ENCODE results near the gene PARL.
"Not testable (repeated sequence)": the region's sequence is repeated elsewhere in the genome, so short reads cannot be mapped to it uniquely, and the experiment has no call there.

PARL gene

DNA sequence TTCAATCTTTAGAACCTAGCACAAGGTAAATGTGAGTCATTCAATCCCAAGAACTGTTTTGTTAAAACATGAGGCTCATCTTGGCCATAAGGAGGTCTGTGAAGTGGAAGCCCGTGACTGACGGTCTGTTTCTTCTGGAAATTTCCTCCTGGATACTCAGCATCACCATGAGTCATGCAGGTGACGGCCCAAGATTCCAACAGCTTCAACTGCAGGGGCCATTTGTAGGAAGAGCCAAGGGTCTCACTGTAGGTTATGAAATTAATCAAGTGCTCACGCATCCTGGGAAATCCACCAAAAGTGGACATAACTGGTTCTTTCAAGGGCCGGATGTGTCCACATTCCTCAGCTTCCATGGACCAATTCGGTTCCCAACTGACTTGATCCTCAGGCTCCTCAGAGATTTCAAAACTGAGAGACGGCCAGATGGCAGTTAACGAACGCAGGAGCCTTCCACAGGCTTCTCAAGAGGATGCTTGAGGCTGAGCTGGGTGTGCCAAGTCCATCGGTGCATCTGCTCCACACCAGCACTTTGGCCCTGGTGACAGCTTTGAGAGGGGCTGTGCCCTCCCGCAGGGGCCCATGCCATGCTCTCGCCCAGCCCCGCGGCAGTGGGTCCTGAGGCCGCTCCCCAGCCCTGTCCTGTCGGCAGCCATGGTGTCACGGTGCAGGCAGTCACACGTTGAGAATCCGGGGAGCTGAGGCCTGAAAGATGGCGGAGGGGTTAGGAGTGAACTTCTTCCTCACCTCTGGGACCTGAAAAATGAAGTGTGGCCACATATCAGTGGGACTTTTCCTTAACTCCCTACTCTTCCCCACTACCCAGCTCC is 67.8 kb downstream of the PARL start:
- DNase-seq = no peak

GRCh38 chr3:183815951-183816475 is 68.7 kb downstream of the PARL start:
- DNase-seq = no peak

DNA sequence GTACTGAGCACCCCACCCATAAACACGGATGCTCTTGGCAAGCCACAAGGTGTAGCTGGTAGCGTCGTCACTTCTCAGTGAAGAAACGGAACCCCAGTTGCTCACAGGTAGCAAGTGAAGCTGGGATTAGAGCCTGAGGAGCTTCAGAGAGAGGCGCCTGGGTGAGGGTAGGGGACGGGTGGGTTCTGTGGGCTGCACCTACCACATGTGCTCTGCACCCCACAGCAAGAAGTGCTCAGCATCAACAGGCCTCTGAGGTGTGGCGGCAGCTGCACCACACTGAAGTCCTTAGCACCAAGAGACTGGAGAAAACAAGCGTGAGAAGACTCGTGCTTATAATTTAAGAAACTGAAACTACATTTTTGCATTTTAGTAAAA is 69.1 kb downstream of the PARL start:
- no peak for DNase-seq

- DNase-seq = no peak
Observed at GRCh38 chr3:183814240-183814639, 70.4 kb downstream of the PARL start.

DNA sequence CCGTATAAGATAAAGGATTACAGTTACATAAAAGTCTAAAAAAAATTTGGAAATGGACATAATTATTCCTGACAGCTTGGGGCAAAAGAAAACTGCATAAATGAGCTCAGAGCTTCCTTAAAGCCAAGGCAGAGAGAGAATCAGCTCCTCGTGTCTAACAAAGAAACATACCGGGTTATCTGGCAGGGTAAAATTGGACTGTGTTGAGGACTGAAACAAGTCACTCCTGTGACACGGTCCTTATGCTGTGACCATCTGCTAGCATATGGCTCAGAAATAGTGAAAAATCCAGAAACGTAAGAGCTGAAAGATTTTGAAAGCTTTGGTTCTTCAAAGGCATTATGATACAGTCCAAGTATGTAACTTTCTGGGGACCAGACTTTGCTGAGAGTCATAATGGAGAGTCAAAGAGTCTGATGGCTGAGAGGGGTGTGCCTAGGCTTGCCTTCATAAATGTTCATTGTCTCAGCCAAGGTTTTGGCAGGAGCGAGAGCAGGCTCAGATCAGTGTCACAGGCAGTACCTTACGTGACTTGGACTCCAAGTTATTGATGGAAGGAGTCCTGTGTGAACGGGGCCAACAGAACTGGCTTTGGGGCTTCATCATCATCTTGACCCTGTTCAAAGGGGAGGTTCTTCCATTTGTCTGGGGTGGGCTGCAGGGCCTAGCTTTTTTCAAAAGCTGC is 71.8 kb downstream of the PARL start:
- DNase-seq = no peak

- DNase-seq = no peak
Observed at GRCh38 chr3:183811638-183812037, 73.0 kb downstream of the PARL start.

GRCh38 chr3:183810643-183811594 is 73.8 kb downstream of the PARL start:
- DNase-seq = no peak

DNA sequence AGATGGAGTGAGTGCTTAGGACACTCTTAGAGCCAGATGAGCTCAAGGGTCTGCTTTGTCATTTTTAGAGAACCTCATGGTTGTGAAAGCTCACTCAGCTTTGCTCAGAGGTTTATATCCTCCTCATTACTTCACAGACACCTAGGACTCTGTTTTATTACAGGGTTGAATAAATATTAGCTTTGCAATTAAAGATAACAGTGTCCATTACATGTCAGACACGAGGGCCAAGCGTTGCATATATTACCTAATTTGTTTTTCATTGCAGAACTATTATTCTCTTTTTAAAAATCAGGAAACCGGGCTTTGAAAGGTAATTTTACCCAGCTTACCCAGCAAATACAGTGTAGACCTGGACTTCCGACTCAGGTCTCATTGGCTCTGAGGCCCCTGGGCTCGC is 75.4 kb downstream of the PARL start:
- no peak for DNase-seq

GRCh38 chr3:183808355-183808754 is 76.3 kb downstream of the PARL start:
- no peak for DNase-seq

DNA sequence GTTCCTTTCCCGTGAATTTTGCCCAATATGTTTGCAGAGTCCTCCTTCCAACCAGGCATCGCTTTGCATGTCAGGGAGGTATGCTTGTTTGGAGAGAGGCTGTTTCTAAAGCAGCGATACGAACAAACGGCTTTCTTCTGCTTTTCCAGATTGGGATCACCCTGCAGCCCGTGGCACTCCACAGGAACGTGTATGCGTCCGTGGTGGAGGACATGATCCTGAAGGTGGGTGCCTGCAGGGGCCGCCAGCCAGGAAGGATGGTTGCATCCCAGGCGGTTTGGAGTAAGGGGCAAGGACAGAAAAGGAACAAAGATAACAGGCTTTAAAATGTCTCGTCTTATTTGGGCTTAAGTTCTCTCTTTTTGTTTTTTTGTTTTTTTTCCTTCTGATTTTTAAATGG is 76.8 kb downstream of the PARL start:
- no peak for DNase-seq

DNA sequence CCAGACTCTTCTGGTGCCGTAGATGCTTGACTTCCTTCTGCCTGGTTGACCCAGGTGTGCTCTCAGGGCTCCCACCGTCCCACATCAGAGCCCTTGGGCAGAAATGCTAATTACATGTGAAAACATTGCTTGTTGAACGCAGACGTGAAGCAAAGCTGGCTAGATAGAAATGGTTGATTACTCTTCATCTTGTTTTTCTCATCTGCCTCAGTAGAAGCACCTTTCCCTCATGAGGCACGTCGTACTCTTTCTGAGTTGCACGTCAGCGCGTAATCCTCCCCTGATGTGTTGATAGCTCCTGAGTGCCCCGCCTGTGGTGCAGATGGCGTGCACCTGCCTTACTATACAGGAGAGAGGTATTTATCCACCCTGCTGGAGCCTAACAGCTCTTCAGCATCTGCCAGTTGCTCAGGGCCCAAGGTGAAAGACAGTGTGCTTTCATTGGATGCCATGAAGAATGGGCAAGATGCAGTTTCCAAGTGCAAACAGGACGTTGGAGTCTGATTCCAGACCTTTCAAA is 77.4 kb downstream of the PARL start:
- no peak for DNase-seq

DNA sequence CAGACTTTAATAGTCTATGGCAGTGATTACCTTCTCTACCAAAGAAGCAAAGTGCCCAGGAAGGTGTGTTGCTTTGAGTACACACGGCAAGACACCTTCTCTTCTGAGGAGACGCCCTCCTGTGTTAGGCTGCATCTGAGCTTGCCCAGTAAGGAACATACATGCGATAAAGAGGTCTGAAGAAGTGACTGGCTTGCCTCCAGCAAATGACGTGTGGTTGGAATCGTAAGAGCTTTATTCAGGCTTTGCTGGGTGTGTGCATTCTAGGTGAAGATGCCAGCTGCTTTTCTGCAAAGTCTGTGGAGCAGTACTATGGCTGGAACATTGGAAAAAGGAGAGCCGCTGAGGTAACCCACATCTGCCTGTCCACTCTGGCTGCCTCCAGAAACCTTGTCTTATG is 81.7 kb downstream of the PARL start:
- no peak for DNase-seq

- no peak for DNase-seq
Observed at GRCh38 chr3:183801601-183802000, 83.1 kb downstream of the PARL start.

DNA sequence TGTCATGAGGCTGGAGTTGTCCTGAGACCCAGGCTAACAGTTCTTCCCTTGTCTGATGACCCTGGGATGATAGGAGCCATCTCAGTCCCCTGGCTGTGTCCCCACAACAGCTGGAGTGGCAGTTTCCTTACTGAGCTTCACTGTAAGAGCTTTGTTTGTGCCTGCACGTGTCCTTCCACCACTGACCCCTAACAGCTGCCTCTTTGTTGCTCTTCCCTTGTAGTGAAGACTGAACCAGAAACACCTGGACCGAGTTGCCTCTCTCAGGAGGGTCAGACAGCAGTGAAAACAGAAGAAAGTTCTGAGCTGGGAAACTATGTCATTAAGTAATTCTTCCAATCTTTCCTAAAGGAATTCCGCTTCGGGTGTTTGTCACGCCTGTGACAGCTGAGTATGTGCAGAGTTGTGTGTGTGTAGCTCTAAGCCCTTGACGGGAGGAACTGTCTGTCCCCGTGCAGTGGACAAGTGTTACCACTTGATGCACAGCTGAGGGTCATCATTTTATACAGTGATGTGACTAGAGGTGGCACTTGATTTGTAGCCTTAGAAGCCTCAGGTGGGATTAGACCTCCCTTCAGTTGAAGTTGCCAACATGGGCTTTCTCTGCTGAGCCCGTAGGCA is 84.3 kb downstream of the PARL start:
- DNase-seq = no peak

GRCh38 chr3:183799461-183799860 is 85.2 kb downstream of the PARL start:
- DNase-seq = no peak

DNA sequence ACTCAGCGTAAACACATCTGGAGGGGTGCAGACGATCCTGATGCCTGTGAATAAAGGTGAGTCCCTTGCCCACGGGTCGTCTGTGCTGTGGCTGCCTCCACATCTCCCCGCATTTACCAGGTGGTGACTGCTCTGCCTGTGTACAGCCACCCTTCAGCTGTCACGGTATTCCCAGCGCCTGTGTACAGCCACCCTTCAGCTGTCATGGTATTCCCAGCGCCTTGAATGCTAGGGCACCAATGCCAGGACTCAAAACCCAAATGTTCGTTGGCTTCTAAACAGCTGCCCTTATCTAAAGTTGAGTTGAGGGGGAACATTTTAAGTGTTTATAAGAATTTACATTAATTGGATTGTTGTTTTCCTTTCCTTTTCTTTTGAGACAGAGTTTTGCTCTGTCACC is 86.7 kb downstream of the PARL start:
- DNase-seq = no peak

DNA sequence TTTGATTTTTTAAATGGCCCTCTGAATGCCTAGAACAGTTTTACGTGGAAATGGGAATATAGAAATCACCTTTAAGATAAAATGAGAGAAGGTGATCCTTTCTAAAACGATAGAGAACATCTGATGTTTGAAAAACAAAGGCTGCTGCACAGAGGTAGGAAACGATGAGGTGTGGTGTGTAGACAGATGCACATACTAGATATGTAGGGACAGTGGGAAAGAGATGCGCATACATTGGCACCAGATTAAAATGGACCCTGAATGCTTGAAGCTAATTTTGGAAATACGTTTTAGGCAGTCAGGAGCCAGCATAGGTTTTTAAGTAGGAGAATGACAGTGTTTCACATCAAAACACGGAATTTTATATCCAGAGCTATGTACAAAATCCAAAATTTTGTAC is 88.3 kb downstream of the PARL start:
- no peak for DNase-seq

- DNase-seq = no peak
Observed at GRCh38 chr3:183794452-183794851, 90.2 kb downstream of the PARL start.

- no peak for DNase-seq
Observed at GRCh38 chr3:183792976-183793375, 91.7 kb downstream of the PARL start.

GRCh38 chr3:183790700-183791099 is 94.0 kb downstream of the PARL start:
- no peak for DNase-seq

- DNase-seq = no peak
Observed at GRCh38 chr3:183789826-183790225, 94.9 kb downstream of the PARL start.

- not testable (repeated sequence) for DNase-seq
Observed at GRCh38 chr3:183784503-183784902, 100.2 kb downstream of the PARL start.

Measured in NCI-H1048 (cell line).